Activated CD4-positive, alpha-beta T cell treated with anti-CD3 and anti-CD28 coated beads, Interleukin-2, amount 10 ng/mL, durations not matched to agents 7 days and 5 days (primary cell): ENCODE measurements around the gene VSIR. TPM values are rescaled to one million over a fixed set of nuclear protein-coding genes. Genes with fewer than 3 reads are reported as not detected.
A peak's percentile ranks its signal among the peaks of the same experiment; 100 is the strongest.

Source experiments
- CTCF ChIA-PET: fragments of 350-600 bp; sonication (Branson Sonifier 250); formaldehyde crosslinking; loops from one replicate; lab custom pipeline; 2021; ENCODE audit warnings: antibody characterized with exemption; lab: Charles Lee
- POLR2A ChIA-PET: fragments of 350-600 bp; sonication (Branson Sonifier 250); formaldehyde crosslinking; loops from one replicate; lab custom pipeline; 2021; ENCODE audit warnings: antibody characterized with exemption; lab: Charles Lee
- DNase-seq: peaks from one replicate; pipeline ENCODE4 v3.0.0-alpha.2; 2020
- H3K27ac Mint-ChIP-seq: one replicate; pipeline ENCODE4 v1.8.0; 2021; ENCODE audit warnings: mild to moderate bottlenecking, moderate library complexity, mixed read lengths
- H3K27me3 Mint-ChIP-seq: one replicate; pipeline ENCODE4 v1.8.0; 2021; ENCODE audit warnings: mixed read lengths
- H3K36me3 Mint-ChIP-seq: one replicate; pipeline ENCODE4 v1.8.0; 2021; ENCODE audit warnings: low read depth, mixed read lengths
- H3K4me1 Mint-ChIP-seq: one replicate; pipeline ENCODE4 v1.8.0; 2021; ENCODE audit warnings: mixed read lengths
- H3K4me3 Mint-ChIP-seq: one replicate; pipeline ENCODE4 v1.8.0; 2021; ENCODE audit warnings: mild to moderate bottlenecking, moderate library complexity, mixed read lengths
- H3K9me3 Mint-ChIP-seq: one replicate; pipeline ENCODE4 v1.8.0; 2021; ENCODE audit warnings: mixed read lengths
- total RNA-seq, 2 experiments: library from RNA; stranded (reverse); gene quantifications; one replicate each; pipeline ENCODE4 v1.2.3, GENCODE V29; 2021

The VSIR gene
- total RNA-seq, 2 experiments from 2014 or later: 120 to 148 TPM

- H3K4me3 Mint-ChIP-seq: no peak overlapping the region
- H3K27ac Mint-ChIP-seq: peak overlapping the region; percentile 90
- ChIA-PET POLR2A (no interaction called here), CTCF (interaction anchor here (1.0 to 6.3 kb wide), 4 partner anchors 18 to 57 kb away, joined by 3 to 39 read pairs (median 4); partner anchors contain the start of gene VSIR)
- H3K36me3 Mint-ChIP-seq: peaks cover 83% of the 10 kb centered on the region
- H3K4me1 Mint-ChIP-seq: peaks cover 96% of the 10 kb centered on the region
- no peaks in the 10 kb centered on the region for H3K9me3 Mint-ChIP-seq
- no peaks in the 10 kb centered on the region for H3K27me3 Mint-ChIP-seq
- DNase-seq: no peak
Measured at GRCh38 chr10:71753091-71753959, 20.0 kb downstream of the VSIR start.

GRCh38 chr10:71752391-71753090 is 20.8 kb downstream of the VSIR start:
- H3K4me3 Mint-ChIP-seq: peak overlapping the region; percentile 6
- no peak for DNase-seq
- no peaks in the 10 kb centered on the region for H3K9me3 Mint-ChIP-seq
- H3K36me3 Mint-ChIP-seq: peaks cover 78% of the 10 kb centered on the region
- ChIA-PET POLR2A (no interaction called here), CTCF (interaction anchor here (0.8 to 6.3 kb wide), 5 partner anchors 14 to 56 kb away, joined by 3 to 39 read pairs (median 4); partner anchors contain the start of genes C10orf105 and VSIR)
- H3K27me3 Mint-ChIP-seq: no peaks in the 10 kb centered on the region
- peak overlapping the region; percentile 90 for H3K27ac Mint-ChIP-seq
- H3K4me1 Mint-ChIP-seq: peaks cover 96% of the 10 kb centered on the region

- Mint-ChIP-seq H3K9me3 (no peaks in the 10 kb centered on the region), H3K27me3 (no peaks in the 10 kb centered on the region), H3K4me3 (peak overlapping the region; percentile 6), H3K36me3 (peaks cover 83% of the 10 kb centered on the region), H3K4me1 (peaks cover 96% of the 10 kb centered on the region), H3K27ac (peak overlapping the region; percentile 90)
- ChIA-PET POLR2A (no interaction called here), CTCF (interaction anchor here (0.8 to 6.3 kb wide), 3 partner anchors 15 to 31 kb away, joined by 4 to 39 read pairs (median 4); partner anchors contain the start of genes C10orf105 and VSIR)
- no peak for DNase-seq
Measured at GRCh38 chr10:71751515-71752224, 21.6 kb downstream of the VSIR start.

- peaks cover 77% of the 10 kb centered on the region for H3K36me3 Mint-ChIP-seq
- no peak for DNase-seq
- H3K9me3 Mint-ChIP-seq: no peaks in the 10 kb centered on the region
- no peak overlapping the region for H3K4me3 Mint-ChIP-seq
- peaks cover 96% of the 10 kb centered on the region for H3K4me1 Mint-ChIP-seq
- ChIA-PET POLR2A (no interaction called here), CTCF (interaction anchor here (0.9 to 6.3 kb wide), 4 partner anchors 10 to 43 kb away, joined by 3 to 39 read pairs (median 4); partner anchors contain the start of gene VSIR)
- peak overlapping the region; percentile 97 for H3K27ac Mint-ChIP-seq
- H3K27me3 Mint-ChIP-seq: no peaks in the 10 kb centered on the region
Measured at GRCh38 chr10:71750986-71751385, 22.3 kb downstream of the VSIR start.

DNA sequence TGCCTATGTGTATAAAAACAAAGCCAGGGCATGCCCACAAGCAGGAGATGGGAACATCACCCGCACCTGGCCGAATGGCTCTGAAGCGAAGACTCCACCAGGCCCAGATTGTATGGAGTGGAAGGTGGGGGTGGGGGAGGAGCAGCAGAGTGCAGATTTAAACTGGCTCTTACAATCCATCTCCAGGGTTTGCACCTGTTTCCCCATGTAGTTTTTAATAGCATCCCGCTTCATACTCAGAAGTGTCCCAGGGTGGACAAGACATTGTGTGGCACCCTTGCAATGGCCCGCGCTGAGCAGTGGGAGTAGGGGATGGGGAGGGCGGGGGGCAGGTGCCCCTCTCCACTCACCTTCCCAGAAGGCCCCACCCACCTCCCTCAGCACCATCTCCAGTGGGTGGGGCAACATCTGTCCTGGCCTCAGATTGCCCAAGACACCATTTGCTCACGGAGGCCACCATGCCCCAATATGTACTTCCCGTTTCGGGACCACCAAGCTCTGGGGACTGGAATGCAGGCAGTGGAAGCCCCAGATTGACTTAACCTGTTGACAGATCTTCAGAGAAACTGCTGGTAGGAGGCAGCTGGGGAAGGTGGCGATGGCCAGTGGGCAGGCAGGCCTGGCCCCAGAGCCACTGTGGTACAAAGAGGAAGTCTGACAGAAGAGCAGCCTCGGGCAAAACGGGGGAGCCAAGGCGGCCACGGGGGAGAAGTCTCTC is 23.0 kb downstream of the VSIR start:
- POLR2A ChIA-PET: no interaction called here

DNA sequence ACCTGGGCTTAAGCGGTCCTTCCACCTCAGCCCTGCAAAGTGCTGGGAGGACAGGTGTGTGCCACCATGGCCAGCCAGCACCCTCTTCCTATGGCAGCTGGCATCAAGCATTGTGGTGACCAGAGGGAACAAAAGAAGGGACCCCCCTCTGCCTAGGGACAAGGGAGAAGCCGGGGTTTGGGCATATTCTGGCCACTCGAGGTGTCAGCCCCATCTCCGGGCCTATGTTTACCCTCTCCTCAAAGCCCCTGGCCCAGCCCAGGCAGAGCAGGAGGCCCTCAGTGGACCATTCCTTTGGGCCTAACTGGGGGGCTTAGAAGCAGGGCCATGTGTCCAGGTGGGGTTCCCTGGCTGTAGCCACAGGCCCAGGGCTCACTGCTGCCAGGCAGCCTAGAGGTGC is 23.9 kb downstream of the VSIR start:
- Mint-ChIP-seq H3K4me3 (peak overlapping the region; percentile 67), H3K27ac (peak overlapping the region; percentile 97), H3K27me3 (no peaks in the 10 kb centered on the region), H3K4me1 (peaks cover 97% of the 10 kb centered on the region), H3K9me3 (no peaks in the 10 kb centered on the region), H3K36me3 (peaks cover 78% of the 10 kb centered on the region)
- CTCF ChIA-PET: interaction anchor here (0.6 to 6.3 kb wide), 12 partner anchors 9 to 1524 kb away, joined by 3 to 39 read pairs (median 3); partner anchors contain the start of genes C10orf105 and VSIR
- POLR2A ChIA-PET: interaction anchor here (0.6 to 1.3 kb wide), 3 partner anchors 8 to 1498 kb away, joined by 3 to 7 read pairs (median 4); partner anchors contain the start of gene VSIR
- DNase-seq: no peak

More for the DNA sequence above, 23.0 kb downstream of the VSIR start:
- H3K27ac Mint-ChIP-seq: peak overlapping the region; percentile 97
- H3K27me3 Mint-ChIP-seq: no peaks in the 10 kb centered on the region
- peaks cover 80% of the 10 kb centered on the region for H3K36me3 Mint-ChIP-seq
- H3K9me3 Mint-ChIP-seq: no peaks in the 10 kb centered on the region
- DNase-seq: no peak
- CTCF ChIA-PET: interaction anchor here (0.9 to 6.3 kb wide), 4 partner anchors 10 to 42 kb away, joined by 3 to 39 read pairs (median 4); partner anchors contain the start of gene VSIR
- H3K4me1 Mint-ChIP-seq: peaks cover 97% of the 10 kb centered on the region
- no peak overlapping the region for H3K4me3 Mint-ChIP-seq

GRCh38 chr10:71748671-71749191 is 24.6 kb downstream of the VSIR start:
- CTCF ChIA-PET: interaction anchor here (0.6 to 6.3 kb wide), 17 partner anchors 8 to 1523 kb away, joined by 3 to 39 read pairs (median 3); partner anchors contain the start of genes C10orf105 and VSIR
- Mint-ChIP-seq H3K27me3 (no peaks in the 10 kb centered on the region), H3K9me3 (no peaks in the 10 kb centered on the region), H3K27ac (peak overlapping the region; percentile 97), H3K36me3 (peaks cover 72% of the 10 kb centered on the region), H3K4me1 (peaks cover 97% of the 10 kb centered on the region), H3K4me3 (peak overlapping the region; percentile 67)
- POLR2A ChIA-PET: interaction anchor here (0.6 to 1.3 kb wide), 4 partner anchors 9 to 1499 kb away, joined by 3 to 7 read pairs (median 4); partner anchors contain the start of gene VSIR
- DNase-seq: peak; percentile 93

GRCh38 chr10:71747551-71748523 is 25.5 kb downstream of the VSIR start:
- Mint-ChIP-seq H3K4me1 (peaks cover 97% of the 10 kb centered on the region), H3K36me3 (peaks cover 68% of the 10 kb centered on the region), H3K27me3 (no peaks in the 10 kb centered on the region), H3K9me3 (no peaks in the 10 kb centered on the region), H3K27ac (peak overlapping the region; percentile 97), H3K4me3 (peak overlapping the region; percentile 67)
- no peak for DNase-seq
- POLR2A ChIA-PET: interaction anchor here (0.6 to 1.3 kb wide), 4 partner anchors 10 to 1531 kb away, joined by 4 to 7 read pairs (median 5); partner anchors contain the start of gene VSIR
- CTCF ChIA-PET: interaction anchor here (0.6 to 6.3 kb wide), 19 partner anchors 7 to 658 kb away, joined by 3 to 39 read pairs (median 4); partner anchors contain the start of genes C10orf105 and VSIR

GRCh38 chr10:71747039-71747531 is 26.2 kb downstream of the VSIR start:
- ChIA-PET POLR2A (interaction anchor here (0.6 kb wide), 1 partner anchor 1530 kb away, joined by 5 read pairs; no protein-coding TSS in a partner anchor), CTCF (interaction anchor here (1.0 to 6.3 kb wide), 9 partner anchors 9 to 49 kb away, joined by 3 to 39 read pairs (median 6); partner anchors contain the start of gene VSIR)
- H3K4me3 Mint-ChIP-seq: peak overlapping the region; percentile 19
- no peaks in the 10 kb centered on the region for H3K27me3 Mint-ChIP-seq
- H3K36me3 Mint-ChIP-seq: peaks cover 67% of the 10 kb centered on the region
- peaks cover 97% of the 10 kb centered on the region for H3K4me1 Mint-ChIP-seq
- H3K27ac Mint-ChIP-seq: peak overlapping the region; percentile 97
- DNase-seq: no peak
- H3K9me3 Mint-ChIP-seq: no peaks in the 10 kb centered on the region
